ENCODE data around the gene TMED1. TPM values are rescaled to one million over a fixed set of nuclear protein-coding genes. Genes with fewer than 3 reads are reported as not detected.
"Not testable (repeated sequence)": the region's sequence is repeated elsewhere in the genome, so short reads cannot be mapped to it uniquely, and the experiment has no call there.

Gene TMED1
- total RNA-seq, 1 experiment from 2014 or later = 21.3 TPM

- no peaks in the 10 kb centered on the region for H3K27me3 ChIP-seq (ENCODE audit: insufficient read depth, low read depth)
- intact Hi-C loops (cut with micrococcal nuclease; ENCODE audit: unreplicated experiment) = loop anchor here (1.0 to 5.0 kb wide), 4 partner anchors 28 to 266 kb away; partner anchors contain the start of genes TIMM29 and YIPF2
- H3K4me1 ChIP-seq (replicated peaks; ENCODE audit: insufficient read depth) = peaks cover 17% of the 10 kb centered on the region
- H4K20me1 ChIP-seq (ENCODE audit: insufficient read depth) = no peaks in the 10 kb centered on the region
- no peak for TF ChIP-seq EZH2 (IDR thresholded peaks at IDR 0.05; ENCODE audit: low read depth)
- TF ChIP-seq CTCF (conservative IDR thresholded peaks at IDR 0.05) = peak; percentile 45; the same call in 1 of the 2 replicates
- peaks cover 18% of the 10 kb centered on the region for H3F3A ChIP-seq (ENCODE audit: insufficient read depth, low read depth)
- no peaks in the 10 kb centered on the region for H3K9me3 ChIP-seq (ENCODE audit: insufficient read depth, low read depth)
- peaks cover 42% of the 10 kb centered on the region for H3K79me2 ChIP-seq (ENCODE audit: low read depth)
- peak within 1 kb of the TSS; percentile 96 for H2AFZ ChIP-seq
- ChIA-PET CTCF (interaction anchor here (0.6 to 0.9 kb wide), 5 partner anchors 28 to 224 kb away, joined by 3 to 9 read pairs (median 7); partner anchors contain the start of gene TMED1), POLR2A (ENCODE audit: unreplicated experiment) (interaction anchor here (0.6 to 1.4 kb wide), 2 partner anchors 35 to 59 kb away, joined by 4 to 24 read pairs; partner anchors contain the start of gene TMED1)
- H3K4me2 ChIP-seq = peak within 1 kb of the TSS; percentile 98
- H3K27ac ChIP-seq = peak within 1 kb of the TSS; percentile 9; the same call in 1 of the 2 replicates
- peak within 1 kb of the TSS; percentile 85 for H3K4me3 ChIP-seq
- no TSS peak for BruUV-seq (replicated peaks)
- peak; percentile 90 to 99 for DNase-seq
- H3K9me2 ChIP-seq (ENCODE audit: insufficient read depth) = no peaks in the 10 kb centered on the region
- no peaks in the 10 kb centered on the region for H3K36me3 ChIP-seq (ENCODE audit: low read depth)
Measured at GRCh38 chr19:10870955-10871603, 35.1 kb upstream of the TMED1 start, which contains the start of gene CARM1. CARM1 (plus strand) TSS chr19:10871553; CDS start chr19:10871703, 150 bp downstream.

- H3K4me3 ChIP-seq = peak overlapping the region; percentile 63
- intact Hi-C loops (cut with micrococcal nuclease; ENCODE audit: unreplicated experiment) = loop anchor here (2.0 to 5.0 kb wide), 3 partner anchors 28 to 267 kb away; no protein-coding TSS in a partner anchor
- H4K20me1 ChIP-seq (ENCODE audit: insufficient read depth) = no peaks in the 10 kb centered on the region
- H3K27ac ChIP-seq = 0 out of 2 replicates have a peak overlapping the region, but pooled peaks have one; percentile 9
- no peaks in the 10 kb centered on the region for H3K9me2 ChIP-seq (ENCODE audit: insufficient read depth)
- peak overlapping the region; percentile 91 for H3K4me2 ChIP-seq
- ChIA-PET CTCF (interaction anchor here (0.6 to 0.9 kb wide), 5 partner anchors 28 to 224 kb away, joined by 3 to 9 read pairs (median 7); partner anchors contain the start of gene TMED1), POLR2A (ENCODE audit: unreplicated experiment) (interaction anchor here (0.6 to 1.4 kb wide), 2 partner anchors 34 to 59 kb away, joined by 4 to 24 read pairs; partner anchors contain the start of gene TMED1)
- peaks cover 37% of the 10 kb centered on the region for H3K79me2 ChIP-seq (ENCODE audit: low read depth)
- no TSS peak for BruUV-seq (replicated peaks)
- no peaks in the 10 kb centered on the region for H3K27me3 ChIP-seq (ENCODE audit: insufficient read depth, low read depth)
- no peaks in the 10 kb centered on the region for H3K36me3 ChIP-seq (ENCODE audit: low read depth)
- DNase-seq = no peak
- peak overlapping the region; percentile 96 for H2AFZ ChIP-seq
- no peak for TF ChIP-seq EZH2 (IDR thresholded peaks at IDR 0.05; ENCODE audit: low read depth)
- no peak for TF ChIP-seq CTCF (conservative IDR thresholded peaks at IDR 0.05)
- H3K4me1 ChIP-seq (replicated peaks; ENCODE audit: insufficient read depth) = peaks cover 17% of the 10 kb centered on the region
- H3F3A ChIP-seq (ENCODE audit: insufficient read depth, low read depth) = peaks cover 18% of the 10 kb centered on the region
- H3K9me3 ChIP-seq (ENCODE audit: insufficient read depth, low read depth) = no peaks in the 10 kb centered on the region
Measured at GRCh38 chr19:10870501-10870954, 34.5 kb upstream of the TMED1 start.

- not testable (repeated sequence) for H3K27me3 ChIP-seq (ENCODE audit: insufficient read depth, low read depth); H2AFZ ChIP-seq; DNase-seq; H3K27ac ChIP-seq; H4K20me1 ChIP-seq (ENCODE audit: insufficient read depth); H3K9me2 ChIP-seq (ENCODE audit: insufficient read depth); BruUV-seq (replicated peaks); H3K36me3 ChIP-seq (ENCODE audit: low read depth); H3K9me3 ChIP-seq (ENCODE audit: insufficient read depth, low read depth)
- Histone ChIP-seq H3K4me1 (replicated peaks; ENCODE audit: insufficient read depth) (peaks cover 17% of the 10 kb centered on the region), H3K79me2 (ENCODE audit: low read depth) (peaks cover 30% of the 10 kb centered on the region), H3F3A (ENCODE audit: insufficient read depth, low read depth) (peaks cover 18% of the 10 kb centered on the region), H3K4me3 (peak overlapping the region; percentile 63; the same call in 1 of the 2 replicates), H3K4me2 (peak overlapping the region; percentile 91)
- intact Hi-C loops (cut with micrococcal nuclease; ENCODE audit: unreplicated experiment) = loop anchor here (2.0 to 5.0 kb wide), 3 partner anchors 29 to 267 kb away; no protein-coding TSS in a partner anchor
- CTCF ChIA-PET = interaction anchor here (0.6 kb wide), 1 partner anchor 278 kb away, joined by 4 read pairs; no protein-coding TSS in a partner anchor
- POLR2A ChIA-PET (ENCODE audit: unreplicated experiment) = interaction anchor here (1.4 kb wide), 1 partner anchor 34 kb away, joined by 24 read pairs; the partner anchor contains the start of gene TMED1
Measured at GRCh38 chr19:10869872-10870311, 33.9 kb upstream of the TMED1 start.
